ENCODE measurements around the gene RNF19B.

RNF19B gene

GRCh38 chr1:32889731-32890278 is 74.8 kb downstream of the RNF19B start:
- DNase-seq (ENCODE audit: low read depth in 2 of 3, low spot score in 2 of 3) = no peak

GRCh38 chr1:32888677-32889420 is 75.8 kb downstream of the RNF19B start:
- no peak for DNase-seq (ENCODE audit: low read depth in 2 of 3, low spot score in 2 of 3)

- no peak for DNase-seq (ENCODE audit: low read depth in 2 of 3, low spot score in 2 of 3)
Observed at GRCh38 chr1:32888134-32888533, 76.5 kb downstream of the RNF19B start.

GRCh38 chr1:32887623-32888022 is 77.0 kb downstream of the RNF19B start:
- DNase-seq (ENCODE audit: low read depth in 2 of 3, low spot score in 2 of 3) = no peak

- DNase-seq (ENCODE audit: low read depth in 2 of 3, low spot score in 2 of 3) = no peak
Observed at GRCh38 chr1:32886828-32887414, 77.7 kb downstream of the RNF19B start.

All from activated CD8-positive, alpha-beta memory T cell treated with anti-CD3 and anti-CD28 coated beads for 48 hours (primary cell).